Measurements from ENCODE around the gene DCAF6.
"Not testable (repeated sequence)": the region's sequence is repeated elsewhere in the genome, so short reads cannot be mapped to it uniquely, and the experiment has no call there.

The DCAF6 gene

DNA sequence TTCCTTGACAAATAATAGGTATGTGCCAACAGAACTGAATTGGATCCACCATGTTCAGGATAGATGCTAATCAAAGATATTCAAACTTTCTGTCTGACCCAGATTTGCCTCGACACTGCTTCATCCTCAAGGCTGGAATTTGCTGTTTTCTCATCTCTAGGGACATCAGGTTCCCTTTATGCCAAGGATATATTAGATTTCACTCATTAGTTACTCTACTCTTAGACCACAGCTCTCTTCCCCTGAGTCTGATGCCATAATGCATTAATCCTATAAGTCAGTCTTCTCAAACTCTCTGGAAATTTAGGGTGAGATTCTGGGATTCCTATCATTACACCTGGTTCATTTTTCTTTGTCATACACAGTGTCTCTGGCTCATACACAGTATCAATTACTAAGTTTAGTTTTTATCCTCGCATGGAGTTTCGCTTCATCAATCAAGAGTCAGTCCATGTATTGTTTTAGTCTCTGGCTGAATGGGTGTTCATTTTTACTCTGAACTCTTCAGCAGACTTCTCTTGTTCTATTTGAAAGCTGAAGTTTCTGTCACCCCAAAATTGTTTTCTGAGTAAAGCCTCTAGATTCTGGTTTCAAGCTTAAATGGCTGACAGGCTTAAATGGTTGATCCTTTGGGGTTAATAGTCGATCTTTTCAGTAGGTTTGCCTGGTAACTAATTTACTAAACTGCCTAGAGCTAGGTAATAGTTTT, 9.3 kb upstream of the DCAF6 start:
- Histone ChIP-seq H3K9me3 (replicated peaks in 1 of 2; ENCODE audit: control insufficient read depth in 2 of 2, insufficient read depth in 1 of 2, low read depth in 1 of 2, low read length in 2 of 2) (no peaks in the 10 kb centered on the region), H2AK5ac (ENCODE audit: low read depth, low read length) (no peak overlapping the region), H4K8ac (ENCODE audit: low read depth, low read length) (no peak overlapping the region), H3K36me3 (replicated peaks in 1 of 2; ENCODE audit: control insufficient read depth in 2 of 2, insufficient read depth in 2 of 2, low read length in 2 of 2) (no peaks in the 10 kb centered on the region), H3K4me2 (ENCODE audit: insufficient read depth, low read length, poor library complexity, severe bottlenecking) (no peak overlapping the region), H2BK12ac (ENCODE audit: low read length) (no peak overlapping the region), H3K4me3 (ENCODE audit: low read length in 2 of 2) (no peak overlapping the region), H3K4me1 (ENCODE audit: control insufficient read depth in 2 of 2, insufficient read depth in 1 of 2, low read depth in 1 of 2, low read length in 2 of 2) (peaks cover 0 to 2% of the 10 kb centered on the region in 2 donors), H3K9ac (ENCODE audit: low read depth, low read length, poor library complexity) (no peak overlapping the region), H3K4ac (ENCODE audit: low read length) (no peak overlapping the region), H3K27ac (replicated peaks; ENCODE audit: low read length) (no peak overlapping the region), H3K79me1 (ENCODE audit: low read depth, low read length) (no peaks in the 10 kb centered on the region), H3K23ac (ENCODE audit: low read depth, low read length, poor library complexity) (no peak overlapping the region), H3K14ac (ENCODE audit: low read length) (no peak overlapping the region), H2BK15ac (ENCODE audit: low read length) (no peak overlapping the region), H2BK120ac (ENCODE audit: low read depth, low read length) (no peak overlapping the region), H2BK5ac (ENCODE audit: low read length) (no peak overlapping the region), H3K27me3 (ENCODE audit: control insufficient read depth in 3 of 3, insufficient read depth in 3 of 3, low read depth in 1 of 3, low read length in 3 of 3) (no peaks in the 10 kb centered on the region), H2AFZ (ENCODE audit: low read length) (no peak overlapping the region), H3K18ac (ENCODE audit: low read length) (no peak overlapping the region), H4K91ac (ENCODE audit: low read depth, low read length, poor library complexity) (no peak overlapping the region)
- no CpG with 5 or more reads among the region's 4 CpGs for WGBS, 2 donors (ENCODE audit: extremely low coverage in 2 of 2, insufficient read length in 2 of 2, insufficient replicate concordance in 1 of 2)
- DNase-seq (ENCODE audit: low spot score): no peak

DNA sequence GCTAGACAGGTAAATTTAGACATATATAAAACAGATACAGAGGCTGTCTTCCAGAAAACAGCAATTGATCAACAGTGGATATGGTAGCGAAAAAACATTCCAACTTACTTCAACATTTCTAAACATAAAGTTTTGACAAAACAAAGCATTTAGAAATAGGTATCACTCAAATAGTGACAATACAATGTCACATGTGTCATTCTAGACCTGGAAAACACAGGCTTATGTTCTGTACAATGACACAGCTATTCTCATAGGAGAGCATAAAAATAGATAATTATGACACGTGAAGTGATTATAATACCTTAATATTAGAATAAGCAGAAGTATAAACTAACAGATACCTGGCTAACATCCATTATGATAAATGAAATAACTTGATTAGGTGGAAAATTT, 8.0 kb upstream of the DCAF6 start:
- Histone ChIP-seq H3K79me1 (ENCODE audit: low read depth, low read length) (no peaks in the 10 kb centered on the region), H4K8ac (ENCODE audit: low read depth, low read length) (no peak overlapping the region), H2AFZ (ENCODE audit: low read length) (no peak overlapping the region), H3K4ac (ENCODE audit: low read length) (no peak overlapping the region), H2BK15ac (ENCODE audit: low read length) (no peak overlapping the region), H2BK5ac (ENCODE audit: low read length) (no peak overlapping the region), H3K4me2 (ENCODE audit: insufficient read depth, low read length, poor library complexity, severe bottlenecking) (no peak overlapping the region), H3K23ac (ENCODE audit: low read depth, low read length, poor library complexity) (no peak overlapping the region), H2BK120ac (ENCODE audit: low read depth, low read length) (no peak overlapping the region), H3K18ac (ENCODE audit: low read length) (no peak overlapping the region), H4K91ac (ENCODE audit: low read depth, low read length, poor library complexity) (no peak overlapping the region), H3K27me3 (ENCODE audit: control insufficient read depth in 3 of 3, insufficient read depth in 3 of 3, low read depth in 1 of 3, low read length in 3 of 3) (no peaks in the 10 kb centered on the region), H3K27ac (replicated peaks; ENCODE audit: low read length) (no peak overlapping the region), H3K36me3 (replicated peaks in 1 of 2; ENCODE audit: control insufficient read depth in 2 of 2, insufficient read depth in 2 of 2, low read length in 2 of 2) (no peaks in the 10 kb centered on the region), H3K14ac (ENCODE audit: low read length) (no peak overlapping the region), H2AK5ac (ENCODE audit: low read depth, low read length) (no peak overlapping the region), H3K4me3 (ENCODE audit: low read length in 2 of 2) (no peak overlapping the region), H3K9ac (ENCODE audit: low read depth, low read length, poor library complexity) (no peak overlapping the region), H2BK12ac (ENCODE audit: low read length) (no peak overlapping the region), H3K4me1 (ENCODE audit: control insufficient read depth in 2 of 2, insufficient read depth in 1 of 2, low read depth in 1 of 2, low read length in 2 of 2) (peaks cover 0 to 2% of the 10 kb centered on the region in 2 donors), H3K9me3 (replicated peaks in 1 of 2; ENCODE audit: control insufficient read depth in 2 of 2, insufficient read depth in 1 of 2, low read depth in 1 of 2, low read length in 2 of 2) (no peaks in the 10 kb centered on the region)
- no peak for DNase-seq (ENCODE audit: low spot score)
- WGBS, 2 donors (ENCODE audit: extremely low coverage in 2 of 2, insufficient read length in 2 of 2, insufficient replicate concordance in 1 of 2): no CpG with 5 or more reads among the region's 2 CpGs

DNA sequence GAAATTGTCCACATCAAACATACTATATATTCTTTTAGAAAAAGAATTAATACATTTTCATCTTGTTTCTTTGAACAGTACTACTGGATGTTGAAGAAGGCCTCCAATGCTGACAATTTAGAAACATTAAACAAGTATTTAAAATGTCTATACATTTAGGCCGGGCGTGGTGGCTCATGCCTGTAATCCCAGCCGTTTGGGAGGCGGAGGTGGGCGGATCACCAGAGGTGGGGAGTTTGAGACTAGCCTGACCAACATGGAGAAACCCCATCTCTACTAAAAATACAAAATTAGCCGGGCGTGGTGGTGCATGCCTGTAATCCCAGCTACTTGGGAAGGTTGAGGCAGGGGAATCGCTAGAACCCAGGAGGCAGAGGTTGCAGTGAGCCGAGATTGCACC, 7.6 kb upstream of the DCAF6 start:
- not testable (repeated sequence) for H3K79me1 ChIP-seq (ENCODE audit: low read depth, low read length); H3K23ac ChIP-seq (ENCODE audit: low read depth, low read length, poor library complexity); H4K8ac ChIP-seq (ENCODE audit: low read depth, low read length); H3K4me1 ChIP-seq (ENCODE audit: control insufficient read depth in 2 of 2, insufficient read depth in 1 of 2, low read depth in 1 of 2, low read length in 2 of 2); H3K27ac ChIP-seq (replicated peaks; ENCODE audit: low read length); H4K91ac ChIP-seq (ENCODE audit: low read depth, low read length, poor library complexity); H2BK12ac ChIP-seq (ENCODE audit: low read length); DNase-seq (ENCODE audit: low spot score); H2AK5ac ChIP-seq (ENCODE audit: low read depth, low read length); H2BK15ac ChIP-seq (ENCODE audit: low read length); H3K4me2 ChIP-seq (ENCODE audit: insufficient read depth, low read length, poor library complexity, severe bottlenecking); H3K9ac ChIP-seq (ENCODE audit: low read depth, low read length, poor library complexity); H3K4ac ChIP-seq (ENCODE audit: low read length); H2BK5ac ChIP-seq (ENCODE audit: low read length); H2BK120ac ChIP-seq (ENCODE audit: low read depth, low read length); H3K36me3 ChIP-seq (replicated peaks in 1 of 2; ENCODE audit: control insufficient read depth in 2 of 2, insufficient read depth in 2 of 2, low read length in 2 of 2); H2AFZ ChIP-seq (ENCODE audit: low read length); H3K9me3 ChIP-seq (replicated peaks in 1 of 2; ENCODE audit: control insufficient read depth in 2 of 2, insufficient read depth in 1 of 2, low read depth in 1 of 2, low read length in 2 of 2); H3K27me3 ChIP-seq (ENCODE audit: control insufficient read depth in 3 of 3, insufficient read depth in 3 of 3, low read depth in 1 of 3, low read length in 3 of 3); H3K4me3 ChIP-seq (ENCODE audit: low read length in 2 of 2); H3K14ac ChIP-seq (ENCODE audit: low read length); H3K18ac ChIP-seq (ENCODE audit: low read length)
- no CpG with 5 or more reads among the region's 9 CpGs for WGBS, 2 donors (ENCODE audit: extremely low coverage in 2 of 2, insufficient read length in 2 of 2, insufficient replicate concordance in 1 of 2)

DNA sequence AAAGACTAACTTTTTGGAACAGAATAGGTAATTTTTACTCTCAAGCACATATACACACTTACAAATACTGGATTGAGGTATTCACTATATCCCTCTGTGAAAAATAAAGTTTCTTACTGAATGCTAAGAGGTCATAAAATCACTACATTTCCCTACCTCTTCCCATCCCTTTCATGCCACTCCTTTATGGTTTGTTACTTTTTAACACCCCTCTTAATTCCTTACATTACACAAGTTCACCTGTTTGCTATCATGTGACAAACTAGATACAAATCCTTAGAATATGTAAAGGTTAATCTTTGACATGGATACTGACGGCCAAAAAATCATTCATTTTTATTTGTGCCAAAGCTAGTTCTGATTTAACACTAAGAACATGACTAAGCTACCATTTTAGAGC, 6.8 kb upstream of the DCAF6 start:
- no peak overlapping the region for H3K4me2 ChIP-seq (ENCODE audit: insufficient read depth, low read length, poor library complexity, severe bottlenecking)
- no peak overlapping the region for H3K14ac ChIP-seq (ENCODE audit: low read length)
- H2BK120ac ChIP-seq (ENCODE audit: low read depth, low read length): no peak overlapping the region
- no peak overlapping the region for H2BK5ac ChIP-seq (ENCODE audit: low read length)
- DNase-seq (ENCODE audit: low spot score): no peak
- H3K9ac ChIP-seq (ENCODE audit: low read depth, low read length, poor library complexity): no peak overlapping the region
- WGBS, 2 donors (ENCODE audit: extremely low coverage in 2 of 2, insufficient read length in 2 of 2, insufficient replicate concordance in 1 of 2): no CpG with 5 or more reads among the region's 1 CpG
- H2BK15ac ChIP-seq (ENCODE audit: low read length): no peak overlapping the region
- H4K91ac ChIP-seq (ENCODE audit: low read depth, low read length, poor library complexity): no peak overlapping the region
- no peaks in the 10 kb centered on the region for H3K79me1 ChIP-seq (ENCODE audit: low read depth, low read length)
- no peak overlapping the region for H3K18ac ChIP-seq (ENCODE audit: low read length)
- no peaks in the 10 kb centered on the region for H3K27me3 ChIP-seq (ENCODE audit: control insufficient read depth in 3 of 3, insufficient read depth in 3 of 3, low read depth in 1 of 3, low read length in 3 of 3)
- H3K23ac ChIP-seq (ENCODE audit: low read depth, low read length, poor library complexity): no peak overlapping the region
- peaks cover 2 to 3% of the 10 kb centered on the region in 2 donors for H3K4me1 ChIP-seq (ENCODE audit: control insufficient read depth in 2 of 2, insufficient read depth in 1 of 2, low read depth in 1 of 2, low read length in 2 of 2)
- no peak overlapping the region for H3K27ac ChIP-seq (replicated peaks; ENCODE audit: low read length)
- H3K4ac ChIP-seq (ENCODE audit: low read length): no peak overlapping the region
- no peak overlapping the region for H2BK12ac ChIP-seq (ENCODE audit: low read length)
- no peaks in the 10 kb centered on the region for H3K36me3 ChIP-seq (replicated peaks in 1 of 2; ENCODE audit: control insufficient read depth in 2 of 2, insufficient read depth in 2 of 2, low read length in 2 of 2)
- H2AK5ac ChIP-seq (ENCODE audit: low read depth, low read length): no peak overlapping the region
- no peak overlapping the region for H3K4me3 ChIP-seq (ENCODE audit: low read length in 2 of 2)
- H3K9me3 ChIP-seq (replicated peaks in 1 of 2; ENCODE audit: control insufficient read depth in 2 of 2, insufficient read depth in 1 of 2, low read depth in 1 of 2, low read length in 2 of 2): no peaks in the 10 kb centered on the region
- no peak overlapping the region for H4K8ac ChIP-seq (ENCODE audit: low read depth, low read length)
- no peak overlapping the region for H2AFZ ChIP-seq (ENCODE audit: low read length)

Data from neuronal stem cell (in vitro differentiated cells).